ENCODE measurements around the gene UGT1A8.

UGT1A8 gene

DNA sequence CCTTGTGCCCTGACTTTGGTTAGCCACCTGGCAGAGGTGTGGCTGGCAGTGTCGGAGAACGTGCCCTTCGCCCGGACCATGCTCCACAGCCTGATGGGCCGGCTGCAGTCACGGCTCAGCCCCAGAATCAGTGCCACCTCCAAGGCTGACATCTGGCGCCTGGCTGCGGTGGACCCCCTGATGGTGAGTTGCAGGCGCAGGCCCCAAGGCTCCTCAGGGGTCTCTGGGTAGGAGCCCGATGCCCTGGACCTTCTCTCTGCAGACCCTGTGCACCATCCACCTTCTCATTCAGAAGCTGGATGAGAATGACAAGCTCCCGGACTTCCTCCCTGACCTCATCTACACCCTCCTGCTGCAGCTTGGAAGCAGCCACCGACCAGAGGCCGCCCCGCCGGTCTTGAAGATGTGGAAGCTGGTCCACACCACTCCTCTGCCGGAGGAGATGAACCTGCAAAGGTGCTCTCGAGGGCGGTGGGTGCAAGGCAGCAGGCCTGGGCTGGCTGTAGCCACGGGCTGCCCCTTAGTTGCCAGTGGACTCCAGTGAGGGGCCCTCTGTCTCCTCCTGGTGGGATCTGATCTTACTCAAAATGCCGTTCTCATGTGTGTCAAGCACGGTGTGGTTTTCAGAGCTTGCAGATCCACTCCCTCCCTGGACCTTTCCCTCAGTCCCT lies 204.8 kb downstream of the UGT1A8 start:
- no peak for FAIRE-seq

All from G401.6 (cell line).